HCT116 (cell line): ENCODE data around the gene C3orf70. TPM values are rescaled to one million over a fixed set of nuclear protein-coding genes. Genes with fewer than 3 reads are reported as not detected.

Experiments
- ATAC-seq: fragments of 200-7000 bp; cut with Tn5 transposase; 2 replicates; pipeline ENCODE4 v1.9.1; 2020; ENCODE audit warnings: mild to moderate bottlenecking, moderate library complexity
- BruUV-seq: library from RNA; stranded (reverse); fragments of 400-500 nt; replicated peaks from 2 replicates; lab custom pipeline; 2021; lab: Mats Ljungman, UMichigan
- CTCF ChIA-PET: fragments of 300-600 bp; sonication (Branson Sonifier 250); formaldehyde crosslinking; loops from one replicate; lab custom pipeline; 2021; ENCODE audit warnings: antibody characterized with exemption; lab: Charles Lee
- POLR2A ChIA-PET: fragments of 300-600, 350-600 bp; sonication (Branson Sonifier 250); formaldehyde crosslinking; loops from one replicate; lab custom pipeline; 2021; ENCODE audit warnings: antibody characterized with exemption; lab: Charles Lee
- RAD21 ChIA-PET, 2 experiments: fragments of 300-600 bp; sonication (Branson Sonifier 250); formaldehyde crosslinking; loops; one replicate each; lab custom pipeline; 2023; ENCODE audit warnings: low total read pairs in 2 of 2; ENCODE audit not compliant: uncharacterized antibody in 2 of 2, unreplicated experiment in 2 of 2, low non-redundant PET in 1 of 2; lab: Charles Lee
- DNase-seq: peaks from one replicate; pipeline ENCODE4 v3.0.0-alpha.2; 2010; ENCODE audit warnings: low read depth, low spot score
- H2AFZ ChIP-seq: fragments of 200-600 bp; shearing (Covaris generic), sonication (generic); 2 replicates; pipeline ENCODE4 v1.6.1; 2017; ENCODE audit warnings: low read depth, mixed run types, mixed read lengths, antibody characterized with exemption, low read length; ENCODE audit not compliant: poor library complexity, severe bottlenecking
- H3K27ac ChIP-seq: 2 replicates; pipeline ENCODE4 v1.5.1; 2012; ENCODE audit warnings: low read depth, low read length
- H3K27me3 ChIP-seq: fragments of 200-600 bp; sonication (generic); 2 replicates; pipeline ENCODE4 v1.6.1; 2016; ENCODE audit warnings: mixed run types, low read length, mixed read lengths; ENCODE audit not compliant: insufficient read depth
- H3K36me3 ChIP-seq, 2 experiments: fragments of 200-500 bp in 1 of 2; fragments of 200-600 bp in 1 of 2; sonication (Bioruptor generic) in 1 of 2; sonication (generic) in 1 of 2; 2 replicates each; pipeline versions ENCODE4 v1.5.1 to v1.6.1; 2014 to 2016; ENCODE audit warnings: low read length in 2 of 2, inconsistent platforms in 1 of 2, mixed read lengths in 1 of 2, mixed run types in 1 of 2; ENCODE audit not compliant: insufficient read depth in 2 of 2, control insufficient read depth in 1 of 2
- H3K4me1 ChIP-seq, 2 experiments: fragments of 200-600 bp in 1 of 2; sonication (generic) in 1 of 2; 2 replicates each; pipeline versions ENCODE4 v1.5.1 to v1.6.1; 2012 to 2017; ENCODE audit warnings: low read length in 2 of 2, inconsistent platforms in 1 of 2, mild to moderate bottlenecking in 1 of 2, mixed read lengths in 1 of 2, mixed run types in 1 of 2, moderate library complexity in 1 of 2; ENCODE audit not compliant: insufficient read depth in 2 of 2, control insufficient read depth in 1 of 2
- H3K4me2 ChIP-seq: fragments of 200-600 bp; sonication (generic); 2 replicates; pipeline ENCODE4 v1.6.1; 2017; ENCODE audit warnings: mixed run types, low read length, mixed read lengths
- H3K4me3 ChIP-seq, 2 experiments: fragments of 200-600 bp in 1 of 2; sonication (generic) in 1 of 2; replicated peaks in 1 of 2; 2 replicates each; pipeline ENCODE4 v1.5.1; 2011 to 2016; ENCODE audit warnings: low read length in 2 of 2, control low read depth in 1 of 2, low read depth in 1 of 2, mild to moderate bottlenecking in 1 of 2, mixed read lengths in 1 of 2, mixed run types in 1 of 2
- H3K79me2 ChIP-seq: fragments of 200-600 bp; sonication (generic); 2 replicates; pipeline ENCODE4 v1.6.1; 2017; ENCODE audit warnings: mild to moderate bottlenecking, mixed run types, low read length, moderate library complexity, mixed read lengths; ENCODE audit not compliant: insufficient read depth
- H3K9ac ChIP-seq: fragments of 200-600 bp; sonication (generic); 2 replicates; pipeline ENCODE4 v1.6.1; 2016; ENCODE audit warnings: low read length, mixed read lengths
- H3K9me2 ChIP-seq: fragments of 200-600 bp; sonication (generic), shearing (Covaris generic); 2 replicates; pipeline ENCODE4 v1.6.1; 2017; ENCODE audit warnings: mixed run types, mild to moderate bottlenecking, moderate library complexity; ENCODE audit not compliant: insufficient read depth
- H3K9me3 ChIP-seq, 2 experiments: fragments of 200-500 bp in 1 of 2; fragments of 200-600 bp in 1 of 2; sonication (Bioruptor generic) in 1 of 2; sonication (generic) in 1 of 2; 2 replicates each; pipeline ENCODE4 v1.6.1; 2014 to 2017; ENCODE audit warnings: low read length in 2 of 2, mixed read lengths in 2 of 2, inconsistent platforms in 1 of 2, low read depth in 1 of 2, mild to moderate bottlenecking in 1 of 2, mixed run types in 1 of 2, moderate library complexity in 1 of 2; ENCODE audit not compliant: control insufficient read depth in 1 of 2, insufficient read depth in 1 of 2
- H4K20me1 ChIP-seq: fragments of 200-600 bp; sonication (generic), shearing (Covaris generic); 2 replicates; pipeline ENCODE4 v1.6.1; 2017; ENCODE audit warnings: mixed run types, mild to moderate bottlenecking, moderate library complexity; ENCODE audit not compliant: insufficient read depth
- CEBPB ChIP-seq: IDR thresholded peaks from 2 replicates; pipeline ENCODE4 v1.6.1; 2012; ENCODE audit warnings: low read depth
- CTCF ChIP-seq, 3 experiments: fragments of 200-600 bp in 1 of 3; sonication (generic) in 1 of 3; IDR thresholded peaks in 2 of 3; conservative IDR thresholded peaks in 1 of 3; 2 replicates each; pipeline ENCODE4 v1.5.1; 2012 to 2017; ENCODE audit warnings: low read depth in 2 of 3, low read length in 2 of 3, antibody characterized with exemption in 1 of 3, borderline replicate concordance in 1 of 3, control low read depth in 1 of 3, mild to moderate bottlenecking in 1 of 3, mixed read lengths in 1 of 3, mixed run types in 1 of 3, moderate library complexity in 1 of 3; ENCODE audit not compliant: insufficient read depth in 1 of 3
- EZH2 ChIP-seq: fragments of 200-600 bp; sonication (generic); IDR thresholded peaks from 2 replicates; pipeline ENCODE4 v1.6.1; 2017; ENCODE audit warnings: antibody characterized with exemption, mixed run types
- EZH2phosphoT487 ChIP-seq: fragments of 200-600 bp; IDR thresholded peaks from 2 replicates; pipeline ENCODE4 v1.6.1; 2018; ENCODE audit warnings: antibody characterized with exemption, borderline replicate concordance
- FOSL1 ChIP-seq: IDR thresholded peaks from 2 replicates; pipeline ENCODE4 v1.6.1; 2012; ENCODE audit warnings: low read depth
- JUND ChIP-seq: IDR thresholded peaks from 2 replicates; pipeline ENCODE4 v1.6.1; 2012
- MAX ChIP-seq: IDR thresholded peaks from 2 replicates; pipeline ENCODE4 v1.6.1; 2012
- POLR2AphosphoS5 ChIP-seq: IDR thresholded peaks from 2 replicates; pipeline ENCODE4 v1.6.1; 2011; ENCODE audit warnings: mild to moderate bottlenecking, low read depth, low read length, moderate library complexity
- SIN3A ChIP-seq: IDR thresholded peaks from 2 replicates; pipeline ENCODE4 v1.6.1; 2012; ENCODE audit warnings: low read depth
- SP1 ChIP-seq: IDR thresholded peaks from 2 replicates; pipeline ENCODE4 v1.6.1; 2012; ENCODE audit warnings: low read depth
- YY1 ChIP-seq: IDR thresholded peaks from 2 replicates; pipeline ENCODE4 v1.6.1; 2011; ENCODE audit warnings: low read length, low read depth, moderate library complexity, mild to moderate bottlenecking; ENCODE audit not compliant: insufficient replicate concordance; ENCODE audit errors: extremely low read depth
- ZFX ChIP-seq: fragments of 450-650 bp; IDR thresholded peaks from 2 replicates; pipeline ENCODE4 v1.6.1; 2017
- ZNF274 ChIP-seq: fragments of 200-500 bp; sonication (Bioruptor generic); IDR thresholded peaks from 2 replicates; pipeline ENCODE4 v1.6.1; 2014; ENCODE audit warnings: mild to moderate bottlenecking, low read depth, low read length, inconsistent platforms
- intact Hi-C: fragments of 100-400 bp; cut with micrococcal nuclease; formaldehyde crosslinking; loops from 2 replicates; pipeline ENCODE4 v1.10.0; 2022
- total RNA-seq: library from RNA; stranded (reverse); gene quantifications from one replicate; pipeline ENCODE4 v1.2.1, GENCODE V29; 2021; ENCODE audit not compliant: unreplicated experiment

The C3orf70 gene
- total RNA-seq, 1 experiment from 2014 or later = not detected

GRCh38 chr3:185126201-185126600 lies 26.7 kb downstream of the C3orf70 start:
- DNase-seq = no peak
- H3K36me3 ChIP-seq = no peaks in the 10 kb centered on the region
- intact Hi-C loops = no loop called here
- H3K9me3 ChIP-seq = no peaks in the 10 kb centered on the region
- ChIA-PET CTCF (no interaction called here), POLR2A (no interaction called here), RAD21 (no interaction called here)
- no peak overlapping the region for H2AFZ ChIP-seq
- H4K20me1 ChIP-seq = no peaks in the 10 kb centered on the region
- H3K9ac ChIP-seq = no peak overlapping the region
- BruUV-seq = no TSS peak
- H3K27me3 ChIP-seq = no peaks in the 10 kb centered on the region
- H3K4me3 ChIP-seq = no peak overlapping the region
- no peaks in the 10 kb centered on the region for H3K79me2 ChIP-seq
- H3K27ac ChIP-seq = no peak overlapping the region
- no peaks in the 10 kb centered on the region for H3K9me2 ChIP-seq
- H3K4me1 ChIP-seq = no peaks in the 10 kb centered on the region
- H3K4me2 ChIP-seq = no peak overlapping the region
- ATAC-seq = no peak
- TF ChIP-seq EZH2 (no peak), POLR2AphosphoS5 (no peak), SIN3A (no peak), JUND (no peak), EZH2phosphoT487 (no peak), CEBPB (no peak), MAX (no peak), ZNF274 (no peak), CTCF (IDR thresholded peaks at IDR 0.05 in 2 of 3, conservative IDR thresholded peaks at IDR 0.05 in 1 of 3; ENCODE audit: borderline replicate concordance in 1 of 3, insufficient read depth in 1 of 3, low read depth in 2 of 3, low read length in 2 of 3) (no peak), ZFX (no peak), SP1 (no peak), FOSL1 (no peak), YY1 (no peak)
